GM21367 (cell line): ENCODE results near the gene BRI3.
A peak's percentile ranks its signal among the peaks of the same experiment; 100 is the strongest.

Source experiments
- ATAC-seq: cut with Tn5 transposase; IDR thresholded peaks from one replicate; pipeline ENCODE4 v1.9.1; 2021; ENCODE audit not compliant: unreplicated experiment

Gene BRI3

GRCh38 chr7:98280791-98281756, at the start of gene BRI3:
Gene BRI3, plus strand, starts transcription at chr7:98281686. Its CDS starts 110 bp downstream, at chr7:98281796.
- peak; percentile 72 for ATAC-seq

DNA sequence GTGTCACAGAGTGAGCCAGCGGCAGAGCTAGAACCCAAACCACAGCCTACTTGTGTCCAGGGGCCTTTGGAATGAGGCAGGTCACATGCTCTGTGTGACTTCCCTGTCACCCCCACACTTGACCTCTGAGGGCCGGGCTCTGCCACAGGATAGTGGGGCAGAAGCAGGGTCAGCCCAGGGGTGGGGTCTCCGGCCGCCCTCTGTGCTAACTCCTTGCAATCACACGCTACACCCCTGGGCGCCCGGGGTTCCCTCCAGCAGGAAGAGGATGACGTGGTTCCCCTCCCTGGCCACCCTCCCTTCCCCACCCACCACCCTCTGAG, 49.3 kb upstream of the BRI3 start:
- no peak for ATAC-seq

DNA sequence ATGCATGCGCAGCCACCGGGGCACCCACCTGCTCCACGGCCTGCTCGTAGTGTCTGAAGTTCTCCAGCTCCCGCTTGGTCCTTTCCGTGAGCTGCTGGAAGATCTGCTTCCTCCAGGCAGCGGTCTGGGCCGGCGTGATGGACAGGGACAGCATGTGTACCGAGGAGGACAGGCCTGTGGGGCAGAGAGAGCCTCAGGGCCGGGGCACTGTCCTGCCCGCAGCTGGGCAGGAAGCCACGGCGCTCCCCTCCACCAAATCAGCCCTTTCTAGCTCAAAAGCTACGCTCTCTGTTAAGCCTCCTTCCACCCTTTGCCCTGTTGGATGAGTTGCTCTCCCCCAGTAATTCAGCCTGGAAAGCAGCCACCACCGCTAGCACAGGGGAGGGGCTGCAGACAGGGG, 48.7 kb upstream of the BRI3 start:
- ATAC-seq, result no peak

- no peak for ATAC-seq
Measured at GRCh38 chr7:98233219-98234070, 48.0 kb upstream of the BRI3 start.

DNA sequence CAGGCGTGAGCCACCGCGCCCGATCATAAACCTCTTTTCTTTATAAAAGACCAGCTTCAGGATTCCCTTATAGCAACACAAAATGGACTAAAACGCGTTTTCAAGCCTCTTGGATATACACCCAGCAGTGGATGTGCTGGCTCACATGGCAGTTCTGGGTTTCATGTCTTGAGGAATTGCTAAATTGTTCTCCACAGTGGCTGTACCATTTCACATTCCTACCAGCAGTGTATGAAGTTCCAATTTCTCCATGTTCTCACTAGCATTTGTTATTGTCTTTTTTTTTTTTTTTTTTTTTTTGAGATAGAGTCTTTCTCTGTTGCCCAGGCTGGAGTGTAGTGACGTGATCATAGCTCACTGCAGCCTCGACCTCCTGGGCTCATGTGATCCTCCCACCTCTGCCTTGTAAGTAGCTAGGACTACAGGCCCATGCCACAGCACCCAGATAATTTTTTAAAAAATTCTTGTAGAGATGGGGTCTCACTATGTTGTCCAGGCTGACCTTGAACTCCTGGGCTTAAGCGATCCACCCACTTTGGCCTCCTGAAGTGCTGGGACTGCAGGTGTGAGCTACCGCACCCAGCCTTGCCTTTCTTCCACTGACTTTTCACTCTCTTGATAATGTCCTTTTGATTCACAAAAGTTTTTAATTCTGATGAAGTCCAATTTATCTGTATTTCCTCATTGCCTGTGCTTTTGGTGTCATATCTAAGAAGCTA, 46.9 kb upstream of the BRI3 start:
- no peak for ATAC-seq

DNA sequence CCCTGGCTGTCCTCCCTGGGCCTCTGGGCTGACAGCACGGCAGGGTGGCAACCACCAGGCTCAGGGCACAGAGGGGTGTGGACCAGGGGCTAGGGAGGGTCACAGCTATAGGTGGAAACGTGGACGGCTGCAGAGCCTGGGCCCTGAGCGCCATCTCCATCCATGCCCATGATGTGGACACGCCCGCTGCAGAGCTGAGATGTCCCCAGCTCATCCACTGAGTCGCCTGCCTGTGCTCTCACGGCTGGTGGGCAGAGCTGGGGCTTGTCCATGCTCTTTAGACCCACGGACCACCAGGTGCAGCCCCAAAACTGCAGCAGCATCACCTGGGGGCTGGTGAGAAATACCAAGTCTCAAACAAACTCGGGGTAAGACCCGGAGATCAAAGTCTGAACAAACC, 45.6 kb upstream of the BRI3 start:
- ATAC-seq, result no peak

GRCh38 chr7:98236355-98237185, 44.9 kb upstream of the BRI3 start:
- ATAC-seq, result no peak

GRCh38 chr7:98238076-98238475, 43.4 kb upstream of the BRI3 start:
- ATAC-seq, result no peak

DNA sequence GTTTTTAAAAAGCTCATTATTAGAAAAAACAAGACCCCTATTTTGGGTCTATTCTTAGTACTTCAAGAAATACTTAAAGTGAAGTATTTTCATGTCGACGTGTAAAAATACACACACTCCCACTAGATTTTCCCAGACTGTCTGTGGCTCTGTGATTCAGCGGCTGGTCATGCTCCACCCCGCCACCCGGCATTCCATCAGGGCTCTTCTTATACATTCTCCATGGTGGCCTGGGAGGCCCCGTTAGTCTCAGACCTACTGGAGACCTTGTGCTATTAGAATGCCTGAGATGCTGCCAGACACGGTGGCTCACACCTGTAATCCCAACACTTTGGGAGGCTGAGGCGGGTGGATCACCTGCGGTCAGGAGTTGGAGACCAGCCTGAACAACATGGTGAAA, 42.5 kb upstream of the BRI3 start:
- no peak for ATAC-seq

DNA sequence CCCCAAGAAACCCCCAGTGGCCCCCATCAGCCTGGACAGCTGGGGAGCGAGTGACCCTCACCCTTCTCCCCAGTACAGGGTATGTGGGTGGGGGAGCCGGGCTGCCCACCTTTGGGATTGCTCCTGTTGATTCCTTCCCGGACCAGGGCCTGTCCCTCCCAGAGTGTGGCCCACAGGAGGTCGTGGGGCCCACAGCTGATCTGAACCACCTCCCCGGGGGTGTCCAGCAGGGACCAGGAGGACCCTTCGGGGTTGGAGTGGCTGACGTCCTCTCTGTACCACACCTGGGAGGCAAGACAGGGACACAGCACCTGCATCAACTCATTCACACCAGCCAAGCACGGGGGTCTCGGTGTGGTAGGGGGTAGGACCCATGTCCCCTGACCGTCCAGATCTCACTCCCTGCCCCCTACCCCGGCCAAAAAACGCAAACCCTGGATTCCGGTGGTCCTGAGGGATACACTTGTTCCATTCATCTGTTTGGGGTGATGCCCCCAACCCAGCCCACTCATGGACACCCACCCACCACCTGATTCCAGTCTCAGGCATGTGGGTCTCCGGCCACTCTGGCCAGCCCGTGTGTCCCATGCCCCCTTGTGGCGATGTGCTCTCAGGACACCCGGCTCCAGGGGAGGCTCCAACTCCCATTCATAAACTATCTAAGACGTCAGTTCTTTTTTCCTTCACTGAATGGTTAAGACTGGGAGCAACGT, 40.4 kb upstream of the BRI3 start:
- no peak for ATAC-seq

GRCh38 chr7:98241674-98242241, 39.7 kb upstream of the BRI3 start:
- no peak for ATAC-seq

DNA sequence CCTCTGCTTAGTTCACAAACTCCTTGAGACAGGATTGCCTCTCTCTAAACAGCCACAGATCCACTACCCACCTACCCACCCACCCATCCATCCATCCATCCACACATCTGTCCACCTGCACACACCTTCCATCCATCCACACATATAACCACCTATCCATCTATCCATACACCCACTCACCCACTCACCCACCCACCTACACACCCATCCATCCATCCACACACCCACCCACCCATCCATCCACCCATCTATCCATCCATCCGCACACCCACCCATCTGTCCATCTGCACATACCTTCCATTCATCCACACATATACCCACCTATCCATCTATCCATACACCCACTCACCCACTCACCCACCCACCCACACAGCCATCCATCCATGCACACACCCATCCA, 39.1 kb upstream of the BRI3 start:
- ATAC-seq, result no peak

GRCh38 chr7:98242934-98243333, 38.6 kb upstream of the BRI3 start:
- ATAC-seq, result no peak

DNA sequence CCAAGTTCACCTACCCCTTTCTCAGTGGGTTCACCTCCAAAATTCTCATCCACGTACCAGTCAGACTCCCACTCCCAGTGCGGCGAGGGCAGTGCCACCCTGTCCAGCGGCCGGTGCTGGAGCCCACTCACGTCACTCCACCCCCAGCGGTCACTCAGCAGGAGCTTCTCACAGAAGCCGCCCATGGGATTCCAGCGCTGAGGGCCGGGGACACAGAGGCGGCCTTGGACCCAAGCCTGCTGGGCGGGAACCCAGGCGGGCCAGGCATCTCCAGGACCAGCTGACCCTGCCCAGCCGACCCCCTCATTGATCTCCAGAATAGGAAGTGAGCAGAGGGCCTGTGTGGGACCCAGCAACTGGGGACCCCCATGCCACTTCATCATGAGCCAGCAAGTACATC, 36.6 kb upstream of the BRI3 start:
- ATAC-seq, result no peak

- ATAC-seq, result no peak
Measured at GRCh38 chr7:98248156-98248555, 33.3 kb upstream of the BRI3 start.

- ATAC-seq, result no peak
Measured at GRCh38 chr7:98249106-98249505, 32.4 kb upstream of the BRI3 start.

DNA sequence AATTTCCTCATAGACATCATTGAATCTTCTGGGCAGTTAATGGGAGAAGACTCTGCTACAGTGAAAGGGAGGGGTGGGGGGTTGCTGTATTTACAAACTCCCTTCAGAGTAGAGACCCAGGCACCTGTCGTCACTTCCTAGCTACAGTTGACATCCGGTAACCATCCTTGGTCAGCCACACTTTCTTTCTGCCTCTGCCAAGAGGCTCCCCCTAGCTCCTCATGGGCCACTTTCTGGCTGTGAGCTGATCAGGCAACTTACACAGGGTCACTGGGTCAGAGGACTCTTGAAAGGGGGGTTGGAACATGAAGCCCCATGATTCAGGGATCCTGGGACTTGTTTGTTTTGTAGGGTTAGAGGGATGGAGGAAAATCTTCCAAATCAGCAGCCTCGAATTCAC, 30.7 kb upstream of the BRI3 start:
- no peak for ATAC-seq

GRCh38 chr7:98251231-98251600, 30.3 kb upstream of the BRI3 start:
- ATAC-seq, result no peak

DNA sequence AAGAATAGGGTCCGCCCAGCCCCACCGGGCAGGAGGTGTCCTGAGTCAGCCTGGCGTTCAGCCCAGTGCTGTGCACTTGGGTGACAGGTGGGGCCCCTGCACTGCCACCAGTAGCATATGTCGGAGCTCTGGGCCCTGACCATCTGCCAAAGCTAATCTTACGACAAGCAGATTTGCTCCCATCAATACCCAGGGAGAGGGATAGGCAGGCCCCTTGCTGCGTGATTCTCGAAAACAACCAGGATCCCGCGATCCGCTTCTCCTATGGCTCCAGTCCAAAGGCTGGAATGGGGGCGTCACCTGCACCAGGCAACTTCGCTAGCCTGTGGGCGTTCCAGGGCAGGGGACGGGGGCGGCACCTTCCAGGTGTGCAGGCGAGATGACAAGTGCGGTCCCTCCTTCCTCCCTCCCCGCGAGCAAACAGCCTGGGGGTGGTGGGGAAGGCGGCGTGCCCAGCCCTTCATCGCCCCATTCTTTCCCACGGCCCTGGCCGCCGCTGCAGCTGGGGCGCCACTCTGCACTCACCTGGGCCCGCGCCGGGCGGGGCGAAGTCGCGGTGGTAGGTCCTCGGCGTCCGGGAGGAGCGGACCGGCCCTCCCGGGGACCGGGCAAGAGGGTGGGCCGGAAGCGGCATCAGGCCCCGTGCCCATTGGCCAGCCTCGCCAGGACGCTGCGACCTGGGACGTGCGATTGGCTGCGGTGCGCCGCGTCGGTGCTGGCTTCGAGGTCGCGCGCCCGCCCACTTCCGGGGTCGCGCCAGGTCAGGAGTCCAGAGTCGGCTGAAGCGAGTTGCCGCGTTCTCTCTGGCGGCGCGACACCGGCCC, 29.7 kb upstream of the BRI3 start, which contains the start of gene TECPR1:
TECPR1 (minus strand) TSS at position 632 of the 824 bp plus-strand sequence. CDS start 6,086 bp downstream, outside the sequence.
- ATAC-seq, result peak; percentile 96
